GM20000 (cell line): ENCODE results near the gene ATP4B.

ENCODE experiments used
- DNase-seq: peaks from one replicate; pipeline ENCODE4 v3.0.0; 2012; ENCODE audit warnings: low spot score
- TF ChIP-seq, protein P1 (sequence below): IDR thresholded peaks from 2 replicates; pipeline ENCODE4 v1.5.1; 2012; ENCODE audit warnings: mild to moderate bottlenecking, control low read depth; ENCODE audit errors: extremely low read depth, missing control alignments

The ATP4B gene

DNA sequence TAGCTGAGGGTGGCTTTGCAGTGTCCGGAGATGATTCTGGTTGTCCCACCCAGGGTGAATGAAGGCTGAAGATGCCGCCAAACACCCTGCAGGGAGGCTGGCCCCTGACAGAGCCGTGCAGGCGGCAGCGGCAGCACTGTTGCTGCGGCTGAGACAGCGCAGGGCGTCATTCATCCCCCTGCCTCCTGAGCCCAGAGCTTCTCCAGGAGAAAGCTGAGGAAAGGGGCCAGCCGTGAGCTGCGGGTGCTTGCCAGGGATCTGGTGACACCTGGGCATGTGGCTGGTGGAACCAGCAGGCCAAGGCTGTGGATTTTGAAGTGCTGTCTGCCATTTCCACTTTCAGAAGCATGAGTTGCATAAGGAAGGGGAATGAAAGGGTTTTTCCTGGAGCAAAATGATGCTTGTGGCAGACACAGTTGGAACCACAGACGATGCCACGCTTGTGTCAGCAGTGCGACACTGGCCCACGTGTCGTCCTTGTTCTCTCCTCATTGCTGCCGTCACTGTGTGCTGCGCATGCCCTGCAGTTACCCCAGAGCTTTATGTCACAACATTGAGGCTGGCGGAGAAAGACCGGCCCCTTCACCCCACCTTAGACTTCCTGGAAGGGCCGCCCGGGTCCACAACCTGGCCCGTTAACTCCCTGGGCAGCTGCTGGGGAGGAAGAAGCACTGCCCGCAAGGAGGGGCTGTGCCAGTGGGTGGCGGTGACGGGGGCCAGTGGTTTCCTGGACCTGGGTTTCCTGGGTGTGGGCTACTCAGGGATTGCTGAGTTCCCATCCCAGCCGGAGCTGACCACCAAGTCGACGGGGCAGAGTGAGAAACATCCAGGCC, 50.7 kb downstream of the ATP4B start:
- TF ChIP-seq, protein P1, sequence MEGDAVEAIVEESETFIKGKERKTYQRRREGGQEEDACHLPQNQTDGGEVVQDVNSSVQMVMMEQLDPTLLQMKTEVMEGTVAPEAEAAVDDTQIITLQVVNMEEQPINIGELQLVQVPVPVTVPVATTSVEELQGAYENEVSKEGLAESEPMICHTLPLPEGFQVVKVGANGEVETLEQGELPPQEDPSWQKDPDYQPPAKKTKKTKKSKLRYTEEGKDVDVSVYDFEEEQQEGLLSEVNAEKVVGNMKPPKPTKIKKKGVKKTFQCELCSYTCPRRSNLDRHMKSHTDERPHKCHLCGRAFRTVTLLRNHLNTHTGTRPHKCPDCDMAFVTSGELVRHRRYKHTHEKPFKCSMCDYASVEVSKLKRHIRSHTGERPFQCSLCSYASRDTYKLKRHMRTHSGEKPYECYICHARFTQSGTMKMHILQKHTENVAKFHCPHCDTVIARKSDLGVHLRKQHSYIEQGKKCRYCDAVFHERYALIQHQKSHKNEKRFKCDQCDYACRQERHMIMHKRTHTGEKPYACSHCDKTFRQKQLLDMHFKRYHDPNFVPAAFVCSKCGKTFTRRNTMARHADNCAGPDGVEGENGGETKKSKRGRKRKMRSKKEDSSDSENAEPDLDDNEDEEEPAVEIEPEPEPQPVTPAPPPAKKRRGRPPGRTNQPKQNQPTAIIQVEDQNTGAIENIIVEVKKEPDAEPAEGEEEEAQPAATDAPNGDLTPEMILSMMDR = no peak
- no peak for DNase-seq

DNA sequence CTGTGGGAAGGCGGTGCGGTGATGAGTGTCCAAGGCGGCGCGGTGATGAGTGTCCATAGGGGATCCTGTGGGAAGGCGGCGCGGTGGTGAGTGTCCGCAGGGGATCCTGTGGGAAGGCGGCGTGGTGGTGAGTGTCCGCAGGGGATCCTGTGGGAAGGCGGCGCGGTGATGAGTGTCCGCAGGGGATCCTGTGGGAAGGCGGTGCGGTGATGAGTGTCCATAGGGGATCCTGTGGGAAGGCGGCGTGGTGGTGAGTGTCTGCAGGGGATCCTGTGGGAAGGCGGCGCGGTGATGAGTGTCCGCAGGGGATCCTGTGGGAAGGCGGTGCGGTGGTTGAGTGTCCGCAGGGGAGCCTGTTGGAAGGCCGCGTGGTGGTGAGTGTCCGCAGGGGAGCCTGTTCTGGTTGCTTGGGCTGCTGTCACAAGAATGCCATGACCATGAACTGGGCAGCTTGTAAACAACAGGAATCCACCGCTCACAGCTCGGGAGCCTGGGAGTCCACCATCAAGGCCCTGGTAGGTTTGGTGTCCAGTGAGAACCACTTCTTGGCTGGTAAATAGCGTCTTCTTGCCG, 52.0 kb downstream of the ATP4B start:
- TF ChIP-seq, protein P1 = no peak
- DNase-seq = no peak

DNA sequence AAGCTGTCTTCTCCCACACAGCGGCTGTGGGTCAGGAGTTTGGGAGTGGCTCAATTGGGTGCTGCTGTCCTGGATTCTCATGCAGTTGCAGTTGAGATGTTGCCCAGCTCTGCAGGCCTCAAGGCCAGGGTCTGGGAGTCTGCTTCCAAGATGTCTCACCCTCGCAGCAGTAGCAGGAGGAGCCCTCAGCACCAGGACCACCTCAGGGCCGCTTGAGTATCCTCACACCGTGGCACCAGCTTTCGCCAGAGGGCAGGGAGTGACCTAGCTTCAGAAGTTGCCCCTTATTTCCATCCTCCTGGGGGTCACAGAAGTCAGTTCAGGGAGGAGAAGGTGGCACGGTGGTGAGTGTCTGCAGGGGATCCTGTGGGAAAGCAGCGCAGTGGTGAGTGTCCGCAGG, 52.5 kb downstream of the ATP4B start:
- no peak for DNase-seq
- TF ChIP-seq, protein P1 = no peak

DNA sequence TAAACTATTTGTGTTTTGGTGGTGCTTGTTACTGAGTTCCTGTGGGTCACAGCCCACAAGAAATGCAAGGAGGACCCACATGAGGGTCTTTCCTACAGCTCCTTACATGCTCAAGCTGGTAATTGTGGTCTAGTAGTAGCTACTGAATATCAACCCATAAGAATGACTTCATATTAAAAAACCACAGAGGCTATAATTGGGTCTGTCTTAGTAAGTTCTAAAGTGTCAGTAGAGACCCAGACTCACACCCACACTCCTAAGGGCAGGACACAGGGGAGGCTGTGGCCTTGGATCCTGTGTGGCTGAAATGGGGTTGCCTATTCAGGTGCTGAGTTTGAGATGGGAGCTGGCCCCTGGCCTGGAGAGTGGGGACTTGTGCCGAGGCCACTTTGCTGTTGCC, 53.8 kb downstream of the ATP4B start:
- TF ChIP-seq, protein P1 = no peak
- peak; percentile 65 for DNase-seq

DNA sequence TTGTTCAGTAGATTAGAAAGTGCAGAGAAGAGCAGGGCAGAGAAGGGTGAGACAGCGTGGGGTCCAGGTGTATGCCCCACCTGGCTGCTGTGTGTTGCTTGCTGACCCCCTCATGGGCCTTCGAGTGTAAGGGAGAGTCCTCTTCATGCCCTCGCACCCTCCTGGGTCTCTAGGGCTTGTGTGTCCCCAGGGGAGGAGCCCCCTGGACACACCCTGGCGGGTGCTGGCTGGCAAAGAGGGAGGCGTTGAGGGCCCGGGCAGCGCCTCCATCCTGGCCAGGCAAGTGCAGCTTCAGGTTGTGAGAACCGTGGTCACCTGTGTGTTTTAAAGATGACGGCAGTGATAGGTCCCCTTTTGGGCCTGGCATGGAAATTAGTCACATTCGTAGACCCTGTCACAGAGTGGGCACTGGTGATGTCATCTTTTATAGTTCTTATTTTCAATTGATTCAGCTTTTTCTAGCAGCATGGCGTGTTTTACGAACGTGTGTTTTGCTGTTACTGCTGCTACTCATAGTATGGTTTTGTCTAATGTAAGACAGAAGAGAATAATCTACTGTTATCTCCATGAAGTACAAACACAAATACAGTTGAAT, 54.8 kb downstream of the ATP4B start:
- TF ChIP-seq, protein P1 = no peak
- no peak for DNase-seq

DNA sequence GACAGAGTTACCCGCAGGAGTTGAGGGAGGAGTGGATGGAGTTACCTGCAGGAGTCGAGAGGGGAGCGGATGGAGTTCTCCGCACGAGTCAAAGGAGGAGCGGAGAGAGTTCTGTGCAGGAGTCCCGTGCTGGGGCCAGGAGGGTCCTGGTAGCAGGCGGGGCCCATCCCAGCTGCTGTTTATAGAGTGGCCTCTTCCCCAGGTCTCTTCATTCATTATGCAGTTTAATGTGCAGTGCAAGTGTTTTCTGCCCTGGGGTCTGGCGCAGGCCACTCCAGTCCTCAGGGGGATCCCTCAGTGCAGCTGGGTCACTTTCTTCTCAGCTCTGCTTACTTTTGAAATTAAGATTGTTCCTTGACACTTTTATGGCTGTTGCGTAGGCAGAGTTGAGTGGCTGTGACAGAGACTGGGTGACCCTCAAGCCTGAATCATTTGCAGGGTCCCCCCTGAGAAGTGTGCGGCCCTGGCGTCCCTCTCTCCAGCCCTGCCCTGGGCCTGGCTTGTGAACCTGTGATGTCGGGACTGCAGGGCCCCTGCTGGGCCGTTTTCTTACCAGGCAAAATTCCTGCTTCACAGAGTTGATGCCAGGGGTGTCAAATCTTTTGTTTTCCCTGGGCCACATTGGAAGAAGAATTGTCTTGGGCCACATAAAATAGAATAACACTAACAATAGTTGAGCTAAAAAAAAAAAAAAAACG, 55.6 kb downstream of the ATP4B start:
- TF ChIP-seq, protein P1 = no peak
- no peak for DNase-seq
